ENCODE data around the gene SLC13A1.

SLC13A1 gene

GRCh38 chr7:123215350-123215749 lies 15.6 kb upstream of the SLC13A1 start:
- Histone ChIP-seq H4K8ac (ENCODE audit: low read length) (no peak overlapping the region), H3K14ac (ENCODE audit: low read length in 2 of 2) (no peak overlapping the region), H2AK5ac (ENCODE audit: low read length, severe bottlenecking) (no peak overlapping the region), H3K9ac (ENCODE audit: low read length) (no peak overlapping the region), H3K36me3 (ENCODE audit: control insufficient read depth in 1 of 2, insufficient read depth in 2 of 2, low read depth in 1 of 2, low read length in 2 of 2) (no peaks in the 10 kb centered on the region), H3K18ac (ENCODE audit: low read depth in 1 of 2, low read length in 2 of 2) (no peak overlapping the region), H3K4me3 (ENCODE audit: insufficient read depth in 1 of 2, low read depth in 1 of 2, low read length in 2 of 2) (no peak overlapping the region), H2AFZ (ENCODE audit: low read depth, low read length) (no peak overlapping the region), H3K27ac (ENCODE audit: low read length, poor library complexity, severe bottlenecking) (no peak overlapping the region), H3K79me1 (replicated peaks; ENCODE audit: low read length, poor library complexity, severe bottlenecking) (no peaks in the 10 kb centered on the region), H3K9me3 (ENCODE audit: control insufficient read depth, low read length) (peaks cover 23% of the 10 kb centered on the region), H3K4ac (ENCODE audit: low read depth in 1 of 2, low read length in 2 of 2) (no peak overlapping the region), H3K4me1 (ENCODE audit: control insufficient read depth, insufficient read depth, low read depth, low read length) (no peaks in the 10 kb centered on the region), H4K91ac (ENCODE audit: low read length) (no peak overlapping the region), H2BK15ac (ENCODE audit: low read depth, poor library complexity, severe bottlenecking) (no peak overlapping the region), H2BK120ac (ENCODE audit: low read depth, low read length) (no peak overlapping the region), H3K27me3 (ENCODE audit: control insufficient read depth in 1 of 2, insufficient read depth in 1 of 2, low read length in 2 of 2) (no peaks in the 10 kb centered on the region), H2BK12ac (ENCODE audit: low read length in 2 of 2) (no peak overlapping the region), H3K4me2 (ENCODE audit: low read length, poor library complexity, severe bottlenecking) (no peak overlapping the region), H3K23ac (ENCODE audit: low read length in 2 of 2) (no peak overlapping the region), H2BK5ac (ENCODE audit: low read depth, low read length, poor library complexity, severe bottlenecking) (no peak overlapping the region)
- no peak for DNase-seq
- 83% methylated on average over 4 of the region's 4 CpGs for WGBS

GRCh38 chr7:123211545-123211944 lies 11.8 kb upstream of the SLC13A1 start:
- Histone ChIP-seq H4K91ac (ENCODE audit: low read length) (no peak overlapping the region), H3K4ac (ENCODE audit: low read depth in 1 of 2, low read length in 2 of 2) (no peak overlapping the region), H2BK15ac (ENCODE audit: low read depth, poor library complexity, severe bottlenecking) (no peak overlapping the region), H3K14ac (ENCODE audit: low read length in 2 of 2) (no peak overlapping the region), H3K27me3 (ENCODE audit: control insufficient read depth in 1 of 2, insufficient read depth in 1 of 2, low read length in 2 of 2) (no peaks in the 10 kb centered on the region), H4K8ac (ENCODE audit: low read length) (no peak overlapping the region), H3K23ac (ENCODE audit: low read length in 2 of 2) (no peak overlapping the region), H3K4me2 (ENCODE audit: low read length, poor library complexity, severe bottlenecking) (no peak overlapping the region), H3K9ac (ENCODE audit: low read length) (no peak overlapping the region), H3K79me1 (replicated peaks; ENCODE audit: low read length, poor library complexity, severe bottlenecking) (no peaks in the 10 kb centered on the region), H3K4me1 (ENCODE audit: control insufficient read depth, insufficient read depth, low read depth, low read length) (no peaks in the 10 kb centered on the region), H3K4me3 (ENCODE audit: insufficient read depth in 1 of 2, low read depth in 1 of 2, low read length in 2 of 2) (no peak overlapping the region), H2AK5ac (ENCODE audit: low read length, severe bottlenecking) (no peak overlapping the region), H3K18ac (ENCODE audit: low read depth in 1 of 2, low read length in 2 of 2) (no peak overlapping the region), H2AFZ (ENCODE audit: low read depth, low read length) (no peak overlapping the region), H2BK120ac (ENCODE audit: low read depth, low read length) (no peak overlapping the region), H3K9me3 (ENCODE audit: control insufficient read depth, low read length) (peaks cover 20% of the 10 kb centered on the region), H3K36me3 (ENCODE audit: control insufficient read depth in 1 of 2, insufficient read depth in 2 of 2, low read depth in 1 of 2, low read length in 2 of 2) (no peaks in the 10 kb centered on the region), H2BK12ac (ENCODE audit: low read length in 2 of 2) (no peak overlapping the region), H2BK5ac (ENCODE audit: low read depth, low read length, poor library complexity, severe bottlenecking) (no peak overlapping the region), H3K27ac (ENCODE audit: low read length, poor library complexity, severe bottlenecking) (no peak overlapping the region)
- 64% methylated on average over 2 of the region's 2 CpGs for WGBS
- no peak for DNase-seq

GRCh38 chr7:123210986-123211385 lies 11.2 kb upstream of the SLC13A1 start:
- Histone ChIP-seq H4K91ac (ENCODE audit: low read length) (no peak overlapping the region), H2BK120ac (ENCODE audit: low read depth, low read length) (no peak overlapping the region), H3K4me1 (ENCODE audit: control insufficient read depth, insufficient read depth, low read depth, low read length) (no peaks in the 10 kb centered on the region), H3K4me3 (ENCODE audit: insufficient read depth in 1 of 2, low read depth in 1 of 2, low read length in 2 of 2) (no peak overlapping the region), H3K9me3 (ENCODE audit: control insufficient read depth, low read length) (peaks cover 17% of the 10 kb centered on the region), H3K9ac (ENCODE audit: low read length) (no peak overlapping the region), H3K27ac (ENCODE audit: low read length, poor library complexity, severe bottlenecking) (no peak overlapping the region), H2BK12ac (ENCODE audit: low read length in 2 of 2) (no peak overlapping the region), H3K23ac (ENCODE audit: low read length in 2 of 2) (no peak overlapping the region), H3K4ac (ENCODE audit: low read depth in 1 of 2, low read length in 2 of 2) (no peak overlapping the region), H2AK5ac (ENCODE audit: low read length, severe bottlenecking) (no peak overlapping the region), H3K4me2 (ENCODE audit: low read length, poor library complexity, severe bottlenecking) (no peak overlapping the region), H3K27me3 (ENCODE audit: control insufficient read depth in 1 of 2, insufficient read depth in 1 of 2, low read length in 2 of 2) (no peaks in the 10 kb centered on the region), H3K79me1 (replicated peaks; ENCODE audit: low read length, poor library complexity, severe bottlenecking) (no peaks in the 10 kb centered on the region), H3K36me3 (ENCODE audit: control insufficient read depth in 1 of 2, insufficient read depth in 2 of 2, low read depth in 1 of 2, low read length in 2 of 2) (no peaks in the 10 kb centered on the region), H2BK15ac (ENCODE audit: low read depth, poor library complexity, severe bottlenecking) (no peak overlapping the region), H3K18ac (ENCODE audit: low read depth in 1 of 2, low read length in 2 of 2) (no peak overlapping the region), H2AFZ (ENCODE audit: low read depth, low read length) (no peak overlapping the region), H3K14ac (ENCODE audit: low read length in 2 of 2) (no peak overlapping the region), H2BK5ac (ENCODE audit: low read depth, low read length, poor library complexity, severe bottlenecking) (no peak overlapping the region), H4K8ac (ENCODE audit: low read length) (no peak overlapping the region)
- WGBS, result 90% methylated on average over 2 of the region's 5 CpGs
- DNase-seq, result no peak

- DNase-seq, result no peak
- H2BK15ac ChIP-seq (ENCODE audit: low read depth, poor library complexity, severe bottlenecking), result no peak overlapping the region
- H2AFZ ChIP-seq (ENCODE audit: low read depth, low read length), result no peak overlapping the region
- H3K18ac ChIP-seq (ENCODE audit: low read depth in 1 of 2, low read length in 2 of 2), result no peak overlapping the region
- H3K27ac ChIP-seq (ENCODE audit: low read length, poor library complexity, severe bottlenecking), result no peak overlapping the region
- 55% methylated on average over 3 of the region's 3 CpGs for WGBS
- H3K23ac ChIP-seq (ENCODE audit: low read length in 2 of 2), result no peak overlapping the region
- H3K27me3 ChIP-seq (ENCODE audit: control insufficient read depth in 1 of 2, insufficient read depth in 1 of 2, low read length in 2 of 2), result no peaks in the 10 kb centered on the region
- no peak overlapping the region for H4K8ac ChIP-seq (ENCODE audit: low read length)
- no peak overlapping the region for H2BK5ac ChIP-seq (ENCODE audit: low read depth, low read length, poor library complexity, severe bottlenecking)
- H3K14ac ChIP-seq (ENCODE audit: low read length in 2 of 2), result no peak overlapping the region
- no peak overlapping the region for H2BK120ac ChIP-seq (ENCODE audit: low read depth, low read length)
- H3K9me3 ChIP-seq (ENCODE audit: control insufficient read depth, low read length), result peaks cover 5% of the 10 kb centered on the region
- H2BK12ac ChIP-seq (ENCODE audit: low read length in 2 of 2), result no peak overlapping the region
- no peaks in the 10 kb centered on the region for H3K36me3 ChIP-seq (ENCODE audit: control insufficient read depth in 1 of 2, insufficient read depth in 2 of 2, low read depth in 1 of 2, low read length in 2 of 2)
- no peak overlapping the region for H3K4me2 ChIP-seq (ENCODE audit: low read length, poor library complexity, severe bottlenecking)
- no peak overlapping the region for H3K4ac ChIP-seq (ENCODE audit: low read depth in 1 of 2, low read length in 2 of 2)
- no peak overlapping the region for H3K9ac ChIP-seq (ENCODE audit: low read length)
- no peak overlapping the region for H4K91ac ChIP-seq (ENCODE audit: low read length)
- H3K4me1 ChIP-seq (ENCODE audit: control insufficient read depth, insufficient read depth, low read depth, low read length), result no peaks in the 10 kb centered on the region
- no peaks in the 10 kb centered on the region for H3K79me1 ChIP-seq (replicated peaks; ENCODE audit: low read length, poor library complexity, severe bottlenecking)
- no peak overlapping the region for H3K4me3 ChIP-seq (ENCODE audit: insufficient read depth in 1 of 2, low read depth in 1 of 2, low read length in 2 of 2)
- no peak overlapping the region for H2AK5ac ChIP-seq (ENCODE audit: low read length, severe bottlenecking)
These were observed 10.0 kb upstream of the SLC13A1 start for GRCh38 chr7:123209786-123210185.

Data from mesenchymal stem cell (in vitro differentiated cells and primary cell).